ENCODE data around the gene AMPD3.
A peak's percentile ranks its signal among the peaks of the same experiment; 100 is the strongest.

The AMPD3 gene

GRCh38 chr11:10454878-10455631 is at the start of gene AMPD3:
TSS of gene AMPD3 (plus strand) at chr11:10455264. CDS start at chr11:10461520, 6,256 bp downstream.
- no peak for DNase-seq (ENCODE audit: low read depth, low spot score)

GRCh38 chr11:10405865-10406592 is 49.0 kb upstream of the AMPD3 start:
- DNase-seq (ENCODE audit: low read depth, low spot score), result peak; percentile 38

GRCh38 chr11:10407055-10407454 is 48.0 kb upstream of the AMPD3 start:
- no peak for DNase-seq (ENCODE audit: low read depth, low spot score)

GRCh38 chr11:10407749-10408685 is 47.0 kb upstream of the AMPD3 start:
- no peak for DNase-seq (ENCODE audit: low read depth, low spot score)

GRCh38 chr11:10409207-10409661 is 45.8 kb upstream of the AMPD3 start:
- no peak for DNase-seq (ENCODE audit: low read depth, low spot score)

GRCh38 chr11:10410106-10410843 is 44.8 kb upstream of the AMPD3 start:
- no peak for DNase-seq (ENCODE audit: low read depth, low spot score)

GRCh38 chr11:10410844-10411200 is 44.2 kb upstream of the AMPD3 start:
- no peak for DNase-seq (ENCODE audit: low read depth, low spot score)

- DNase-seq (ENCODE audit: low read depth, low spot score), result no peak
Measured at GRCh38 chr11:10412266-10412665, 42.8 kb upstream of the AMPD3 start.

- no peak for DNase-seq (ENCODE audit: low read depth, low spot score)
Measured at GRCh38 chr11:10413268-10413667, 41.8 kb upstream of the AMPD3 start.

GRCh38 chr11:10414181-10414580 is 40.9 kb upstream of the AMPD3 start:
- DNase-seq (ENCODE audit: low read depth, low spot score), result no peak

- DNase-seq (ENCODE audit: low read depth, low spot score), result no peak
Measured at GRCh38 chr11:10414659-10415058, 40.4 kb upstream of the AMPD3 start.

- DNase-seq (ENCODE audit: low read depth, low spot score), result no peak
Measured at GRCh38 chr11:10415817-10416392, 39.2 kb upstream of the AMPD3 start.

- DNase-seq (ENCODE audit: low read depth, low spot score), result no peak
Measured at GRCh38 chr11:10418259-10418949, 36.7 kb upstream of the AMPD3 start.

GRCh38 chr11:10418950-10419310 is 36.1 kb upstream of the AMPD3 start:
- no peak for DNase-seq (ENCODE audit: low read depth, low spot score)

GRCh38 chr11:10426475-10426874 is 28.6 kb upstream of the AMPD3 start:
- no peak for DNase-seq (ENCODE audit: low read depth, low spot score)

GRCh38 chr11:10428453-10428852 is 26.6 kb upstream of the AMPD3 start:
- DNase-seq (ENCODE audit: low read depth, low spot score), result no peak

- DNase-seq (ENCODE audit: low read depth, low spot score), result no peak
Measured at GRCh38 chr11:10429526-10429925, 25.5 kb upstream of the AMPD3 start.

GRCh38 chr11:10432493-10432892 is 22.6 kb upstream of the AMPD3 start:
- no peak for DNase-seq (ENCODE audit: low read depth, low spot score)

GRCh38 chr11:10432971-10433370 is 22.1 kb upstream of the AMPD3 start:
- DNase-seq (ENCODE audit: low read depth, low spot score), result no peak

- DNase-seq (ENCODE audit: low read depth, low spot score), result no peak
Measured at GRCh38 chr11:10436224-10436623, 18.8 kb upstream of the AMPD3 start.
